ENCODE results near the gene RIC8B.
A peak's percentile ranks its signal among the peaks of the same experiment; 100 is the strongest.

RIC8B gene

GRCh38 chr12:106767954-106768822, 6.3 kb upstream of the RIC8B start:
- no peak for TF ChIP-seq CTCF (IDR thresholded peaks at IDR 0.05; ENCODE audit: borderline replicate concordance, insufficient read depth, low read depth, low read length)
- H3K4me3 ChIP-seq (ENCODE audit: low read depth, low read length) = no peak overlapping the region

GRCh38 chr12:106769078-106769477, 5.4 kb upstream of the RIC8B start:
- TF ChIP-seq CTCF (IDR thresholded peaks at IDR 0.05; ENCODE audit: borderline replicate concordance, insufficient read depth, low read depth, low read length) = no peak
- no peak overlapping the region for H3K4me3 ChIP-seq (ENCODE audit: low read depth, low read length)

- H3K4me3 ChIP-seq (ENCODE audit: low read depth, low read length) = no peak overlapping the region
- no peak for TF ChIP-seq CTCF (IDR thresholded peaks at IDR 0.05; ENCODE audit: borderline replicate concordance, insufficient read depth, low read depth, low read length)
These were observed 4.9 kb upstream of the RIC8B start for GRCh38 chr12:106769546-106769945.

- H3K4me3 ChIP-seq (ENCODE audit: low read depth, low read length) = no peak overlapping the region
- no peak for TF ChIP-seq CTCF (IDR thresholded peaks at IDR 0.05; ENCODE audit: borderline replicate concordance, insufficient read depth, low read depth, low read length)
These were observed 3.1 kb upstream of the RIC8B start for GRCh38 chr12:106771425-106771824.

- TF ChIP-seq CTCF (IDR thresholded peaks at IDR 0.05; ENCODE audit: borderline replicate concordance, insufficient read depth, low read depth, low read length) = no peak
- H3K4me3 ChIP-seq (ENCODE audit: low read depth, low read length) = peak overlapping the region; percentile 96
These were observed 1.0 kb upstream of the RIC8B start for GRCh38 chr12:106773286-106774004.

GRCh38 chr12:106774808-106775524, 484 bp downstream of the RIC8B start:
- no peak for TF ChIP-seq CTCF (IDR thresholded peaks at IDR 0.05; ENCODE audit: borderline replicate concordance, insufficient read depth, low read depth, low read length)
- H3K4me3 ChIP-seq (ENCODE audit: low read depth, low read length) = peak overlapping the region; percentile 96
